ENCODE results near the gene EHD4.

EHD4 gene

GRCh38 chr15:41934843-41935242, 37.5 kb downstream of the EHD4 start:
- Histone ChIP-seq H3K9me3 (ENCODE audit: control insufficient read depth, low read length) (no peaks in the 10 kb centered on the region), H3K9ac (ENCODE audit: low read length) (peak overlapping the region; percentile 23), H3K4me1 (ENCODE audit: control insufficient read depth, insufficient read depth, low read length) (peaks cover 40% of the 10 kb centered on the region)

GRCh38 chr15:41933771-41934170, 38.6 kb downstream of the EHD4 start:
- no peaks in the 10 kb centered on the region for H3K9me3 ChIP-seq (ENCODE audit: control insufficient read depth, low read length)
- H3K4me1 ChIP-seq (ENCODE audit: control insufficient read depth, insufficient read depth, low read length), result peaks cover 50% of the 10 kb centered on the region
- peak overlapping the region; percentile 23 for H3K9ac ChIP-seq (ENCODE audit: low read length)
- no peak overlapping the region for H3K4me3 ChIP-seq (ENCODE audit: low read length)
- H3K36me3 ChIP-seq (ENCODE audit: control insufficient read depth, insufficient read depth, low read length), result no peaks in the 10 kb centered on the region
- H3K27me3 ChIP-seq (ENCODE audit: control insufficient read depth, insufficient read depth, low read length), result no peaks in the 10 kb centered on the region

More at GRCh38 chr15:41934843-41935242, 37.5 kb downstream of the EHD4 start:
- H3K27me3 ChIP-seq (ENCODE audit: control insufficient read depth, insufficient read depth, low read length), result no peaks in the 10 kb centered on the region
- no peak overlapping the region for H3K4me3 ChIP-seq (ENCODE audit: low read length)
- H3K36me3 ChIP-seq (ENCODE audit: control insufficient read depth, insufficient read depth, low read length), result no peaks in the 10 kb centered on the region

GRCh38 chr15:41933326-41933725, 39.0 kb downstream of the EHD4 start:
- no peaks in the 10 kb centered on the region for H3K27me3 ChIP-seq (ENCODE audit: control insufficient read depth, insufficient read depth, low read length)
- H3K4me3 ChIP-seq (ENCODE audit: low read length), result no peak overlapping the region
- no peak overlapping the region for H3K9ac ChIP-seq (ENCODE audit: low read length)
- H3K36me3 ChIP-seq (ENCODE audit: control insufficient read depth, insufficient read depth, low read length), result no peaks in the 10 kb centered on the region
- H3K4me1 ChIP-seq (ENCODE audit: control insufficient read depth, insufficient read depth, low read length), result peaks cover 55% of the 10 kb centered on the region
- no peaks in the 10 kb centered on the region for H3K9me3 ChIP-seq (ENCODE audit: control insufficient read depth, low read length)

GRCh38 chr15:41932511-41933289, 39.7 kb downstream of the EHD4 start:
- Histone ChIP-seq H3K4me1 (ENCODE audit: control insufficient read depth, insufficient read depth, low read length) (peaks cover 61% of the 10 kb centered on the region), H3K36me3 (ENCODE audit: control insufficient read depth, insufficient read depth, low read length) (no peaks in the 10 kb centered on the region), H3K27me3 (ENCODE audit: control insufficient read depth, insufficient read depth, low read length) (no peaks in the 10 kb centered on the region), H3K4me3 (ENCODE audit: low read length) (no peak overlapping the region), H3K9ac (ENCODE audit: low read length) (no peak overlapping the region), H3K9me3 (ENCODE audit: control insufficient read depth, low read length) (no peaks in the 10 kb centered on the region)

- H3K36me3 ChIP-seq (ENCODE audit: control insufficient read depth, insufficient read depth, low read length), result no peaks in the 10 kb centered on the region
- H3K4me3 ChIP-seq (ENCODE audit: low read length), result no peak overlapping the region
- no peaks in the 10 kb centered on the region for H3K27me3 ChIP-seq (ENCODE audit: control insufficient read depth, insufficient read depth, low read length)
- no peak overlapping the region for H3K9ac ChIP-seq (ENCODE audit: low read length)
- H3K9me3 ChIP-seq (ENCODE audit: control insufficient read depth, low read length), result no peaks in the 10 kb centered on the region
- H3K4me1 ChIP-seq (ENCODE audit: control insufficient read depth, insufficient read depth, low read length), result peaks cover 67% of the 10 kb centered on the region
These were observed 40.3 kb downstream of the EHD4 start for GRCh38 chr15:41932101-41932500.

GRCh38 chr15:41930867-41931222, 41.5 kb downstream of the EHD4 start:
- H3K9me3 ChIP-seq (ENCODE audit: control insufficient read depth, low read length), result no peaks in the 10 kb centered on the region
- no peaks in the 10 kb centered on the region for H3K36me3 ChIP-seq (ENCODE audit: control insufficient read depth, insufficient read depth, low read length)
- H3K9ac ChIP-seq (ENCODE audit: low read length), result no peak overlapping the region
- no peak overlapping the region for H3K4me3 ChIP-seq (ENCODE audit: low read length)
- peaks cover 80% of the 10 kb centered on the region for H3K4me1 ChIP-seq (ENCODE audit: control insufficient read depth, insufficient read depth, low read length)
- H3K27me3 ChIP-seq (ENCODE audit: control insufficient read depth, insufficient read depth, low read length), result no peaks in the 10 kb centered on the region

- H3K27me3 ChIP-seq (ENCODE audit: control insufficient read depth, insufficient read depth, low read length), result no peaks in the 10 kb centered on the region
- H3K4me1 ChIP-seq (ENCODE audit: control insufficient read depth, insufficient read depth, low read length), result peaks cover 83% of the 10 kb centered on the region
- no peak overlapping the region for H3K9ac ChIP-seq (ENCODE audit: low read length)
- H3K4me3 ChIP-seq (ENCODE audit: low read length), result no peak overlapping the region
- no peaks in the 10 kb centered on the region for H3K36me3 ChIP-seq (ENCODE audit: control insufficient read depth, insufficient read depth, low read length)
- H3K9me3 ChIP-seq (ENCODE audit: control insufficient read depth, low read length), result no peaks in the 10 kb centered on the region
These were observed 42.0 kb downstream of the EHD4 start for GRCh38 chr15:41930221-41930866.

- no peak overlapping the region for H3K9ac ChIP-seq (ENCODE audit: low read length)
- H3K4me3 ChIP-seq (ENCODE audit: low read length), result no peak overlapping the region
- H3K27me3 ChIP-seq (ENCODE audit: control insufficient read depth, insufficient read depth, low read length), result no peaks in the 10 kb centered on the region
- H3K9me3 ChIP-seq (ENCODE audit: control insufficient read depth, low read length), result no peaks in the 10 kb centered on the region
- no peaks in the 10 kb centered on the region for H3K36me3 ChIP-seq (ENCODE audit: control insufficient read depth, insufficient read depth, low read length)
- peaks cover 69% of the 10 kb centered on the region for H3K4me1 ChIP-seq (ENCODE audit: control insufficient read depth, insufficient read depth, low read length)
These were observed 43.4 kb downstream of the EHD4 start for GRCh38 chr15:41928637-41929620.

DNA sequence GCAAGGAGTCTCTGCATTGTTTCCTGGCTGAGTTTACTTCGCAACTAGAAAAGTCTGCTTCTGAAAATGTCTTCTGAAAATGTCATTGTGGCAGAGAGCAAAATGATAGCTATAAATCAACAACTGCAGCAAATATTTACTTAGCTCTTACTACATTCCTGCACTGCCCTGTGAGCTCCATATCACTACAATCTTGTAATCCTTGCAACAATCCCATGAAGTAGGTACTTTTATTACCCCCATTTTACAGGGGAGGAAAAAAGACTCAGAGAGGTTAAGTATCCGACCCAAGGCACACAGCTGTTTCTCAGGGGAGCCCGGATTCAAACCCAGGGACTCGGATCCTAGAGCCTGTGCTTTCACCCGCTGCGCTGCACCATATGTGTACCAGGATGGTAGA, 44.3 kb downstream of the EHD4 start:
- Histone ChIP-seq H3K4me3 (ENCODE audit: low read length) (no peak overlapping the region), H3K9ac (ENCODE audit: low read length) (no peak overlapping the region), H3K27me3 (ENCODE audit: control insufficient read depth, insufficient read depth, low read length) (no peaks in the 10 kb centered on the region), H3K36me3 (ENCODE audit: control insufficient read depth, insufficient read depth, low read length) (no peaks in the 10 kb centered on the region), H3K9me3 (ENCODE audit: control insufficient read depth, low read length) (no peaks in the 10 kb centered on the region), H3K4me1 (ENCODE audit: control insufficient read depth, insufficient read depth, low read length) (peaks cover 60% of the 10 kb centered on the region)

- no peaks in the 10 kb centered on the region for H3K36me3 ChIP-seq (ENCODE audit: control insufficient read depth, insufficient read depth, low read length)
- no peak overlapping the region for H3K9ac ChIP-seq (ENCODE audit: low read length)
- H3K4me1 ChIP-seq (ENCODE audit: control insufficient read depth, insufficient read depth, low read length), result peaks cover 55% of the 10 kb centered on the region
- H3K27me3 ChIP-seq (ENCODE audit: control insufficient read depth, insufficient read depth, low read length), result no peaks in the 10 kb centered on the region
- H3K9me3 ChIP-seq (ENCODE audit: control insufficient read depth, low read length), result no peaks in the 10 kb centered on the region
- no peak overlapping the region for H3K4me3 ChIP-seq (ENCODE audit: low read length)
These were observed 44.8 kb downstream of the EHD4 start for GRCh38 chr15:41927536-41927935.

- no peak overlapping the region for H3K4me3 ChIP-seq (ENCODE audit: low read length)
- H3K36me3 ChIP-seq (ENCODE audit: control insufficient read depth, insufficient read depth, low read length), result no peaks in the 10 kb centered on the region
- H3K4me1 ChIP-seq (ENCODE audit: control insufficient read depth, insufficient read depth, low read length), result peaks cover 63% of the 10 kb centered on the region
- no peaks in the 10 kb centered on the region for H3K9me3 ChIP-seq (ENCODE audit: control insufficient read depth, low read length)
- no peak overlapping the region for H3K9ac ChIP-seq (ENCODE audit: low read length)
- H3K27me3 ChIP-seq (ENCODE audit: control insufficient read depth, insufficient read depth, low read length), result no peaks in the 10 kb centered on the region
These were observed 45.9 kb downstream of the EHD4 start for GRCh38 chr15:41926185-41927056.

All from mucosa of stomach (tissue), 1 donor.